ENCODE results near the gene RAB10.

Gene RAB10

DNA sequence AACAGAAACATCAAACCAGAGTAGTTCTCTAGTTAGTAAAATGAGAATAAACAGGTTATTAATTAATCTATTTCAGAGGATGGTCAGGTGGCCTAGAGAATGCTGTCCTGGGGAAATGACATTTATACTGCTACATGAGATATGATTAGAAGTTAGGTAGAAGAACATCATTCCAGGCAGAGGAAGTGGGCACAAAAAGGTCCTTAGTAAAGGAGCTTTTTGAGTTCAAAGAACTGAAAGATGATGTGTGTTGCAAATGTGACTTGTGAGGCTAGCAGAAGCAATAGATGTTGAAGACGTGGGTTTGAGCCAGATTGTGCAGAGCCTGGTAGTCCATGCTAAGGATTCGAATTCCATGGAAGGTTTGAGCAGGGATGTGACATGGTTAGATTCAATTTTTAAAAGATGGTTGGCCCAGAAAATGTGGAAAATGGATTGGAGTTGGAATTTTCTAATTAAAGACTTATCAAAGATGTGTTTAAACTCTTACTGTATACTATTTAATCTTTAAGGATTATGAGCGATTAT is 34.2 kb downstream of the RAB10 start:
- TF ChIP-seq FOXP2 (optimal IDR thresholded peaks at IDR 0.05; ENCODE audit: borderline replicate concordance, extremely low read depth, extremely low read length, insufficient read depth) = no peak
- TF ChIP-seq SIN3A (IDR thresholded peaks at IDR 0.05; ENCODE audit: borderline replicate concordance, insufficient read depth, low read length) = no peak
- TF ChIP-seq POLR2AphosphoS5 (IDR thresholded peaks at IDR 0.05; ENCODE audit: low read depth, low read length) = no peak
- TF ChIP-seq, protein P1, sequence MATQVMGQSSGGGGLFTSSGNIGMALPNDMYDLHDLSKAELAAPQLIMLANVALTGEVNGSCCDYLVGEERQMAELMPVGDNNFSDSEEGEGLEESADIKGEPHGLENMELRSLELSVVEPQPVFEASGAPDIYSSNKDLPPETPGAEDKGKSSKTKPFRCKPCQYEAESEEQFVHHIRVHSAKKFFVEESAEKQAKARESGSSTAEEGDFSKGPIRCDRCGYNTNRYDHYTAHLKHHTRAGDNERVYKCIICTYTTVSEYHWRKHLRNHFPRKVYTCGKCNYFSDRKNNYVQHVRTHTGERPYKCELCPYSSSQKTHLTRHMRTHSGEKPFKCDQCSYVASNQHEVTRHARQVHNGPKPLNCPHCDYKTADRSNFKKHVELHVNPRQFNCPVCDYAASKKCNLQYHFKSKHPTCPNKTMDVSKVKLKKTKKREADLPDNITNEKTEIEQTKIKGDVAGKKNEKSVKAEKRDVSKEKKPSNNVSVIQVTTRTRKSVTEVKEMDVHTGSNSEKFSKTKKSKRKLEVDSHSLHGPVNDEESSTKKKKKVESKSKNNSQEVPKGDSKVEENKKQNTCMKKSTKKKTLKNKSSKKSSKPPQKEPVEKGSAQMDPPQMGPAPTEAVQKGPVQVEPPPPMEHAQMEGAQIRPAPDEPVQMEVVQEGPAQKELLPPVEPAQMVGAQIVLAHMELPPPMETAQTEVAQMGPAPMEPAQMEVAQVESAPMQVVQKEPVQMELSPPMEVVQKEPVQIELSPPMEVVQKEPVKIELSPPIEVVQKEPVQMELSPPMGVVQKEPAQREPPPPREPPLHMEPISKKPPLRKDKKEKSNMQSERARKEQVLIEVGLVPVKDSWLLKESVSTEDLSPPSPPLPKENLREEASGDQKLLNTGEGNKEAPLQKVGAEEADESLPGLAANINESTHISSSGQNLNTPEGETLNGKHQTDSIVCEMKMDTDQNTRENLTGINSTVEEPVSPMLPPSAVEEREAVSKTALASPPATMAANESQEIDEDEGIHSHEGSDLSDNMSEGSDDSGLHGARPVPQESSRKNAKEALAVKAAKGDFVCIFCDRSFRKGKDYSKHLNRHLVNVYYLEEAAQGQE (IDR thresholded peaks at IDR 0.05; ENCODE audit: insufficient read depth in 1 of 2, low read depth in 2 of 2, low read length in 2 of 2) = no peak
- no peak for TF ChIP-seq TAF1 (IDR thresholded peaks at IDR 0.05; ENCODE audit: borderline replicate concordance, insufficient read depth, low read length)

GRCh38 chr2:26068602-26069298 is 34.9 kb downstream of the RAB10 start:
- TF ChIP-seq, protein P1 (IDR thresholded peaks at IDR 0.05; ENCODE audit: insufficient read depth in 1 of 2, low read depth in 2 of 2, low read length in 2 of 2) = no peak
- TF ChIP-seq TAF1 (IDR thresholded peaks at IDR 0.05; ENCODE audit: borderline replicate concordance, insufficient read depth, low read length) (no peak), FOXP2 (optimal IDR thresholded peaks at IDR 0.05; ENCODE audit: borderline replicate concordance, extremely low read depth, extremely low read length, insufficient read depth) (no peak), SIN3A (IDR thresholded peaks at IDR 0.05; ENCODE audit: borderline replicate concordance, insufficient read depth, low read length) (no peak), POLR2AphosphoS5 (IDR thresholded peaks at IDR 0.05; ENCODE audit: low read depth, low read length) (no peak)

GRCh38 chr2:26070730-26071129 is 36.8 kb downstream of the RAB10 start:
- TF ChIP-seq SIN3A (IDR thresholded peaks at IDR 0.05; ENCODE audit: borderline replicate concordance, insufficient read depth, low read length) (no peak), TAF1 (IDR thresholded peaks at IDR 0.05; ENCODE audit: borderline replicate concordance, insufficient read depth, low read length) (no peak), FOXP2 (optimal IDR thresholded peaks at IDR 0.05; ENCODE audit: borderline replicate concordance, extremely low read depth, extremely low read length, insufficient read depth) (no peak), POLR2AphosphoS5 (IDR thresholded peaks at IDR 0.05; ENCODE audit: low read depth, low read length) (no peak)
- TF ChIP-seq, protein P1 (IDR thresholded peaks at IDR 0.05; ENCODE audit: insufficient read depth in 1 of 2, low read depth in 2 of 2, low read length in 2 of 2) = no peak

GRCh38 chr2:26072925-26073768 is 39.3 kb downstream of the RAB10 start:
- TF ChIP-seq FOXP2 (optimal IDR thresholded peaks at IDR 0.05; ENCODE audit: borderline replicate concordance, extremely low read depth, extremely low read length, insufficient read depth) (no peak), TAF1 (IDR thresholded peaks at IDR 0.05; ENCODE audit: borderline replicate concordance, insufficient read depth, low read length) (no peak), POLR2AphosphoS5 (IDR thresholded peaks at IDR 0.05; ENCODE audit: low read depth, low read length) (no peak), SIN3A (IDR thresholded peaks at IDR 0.05; ENCODE audit: borderline replicate concordance, insufficient read depth, low read length) (no peak)
- TF ChIP-seq, protein P1 (IDR thresholded peaks at IDR 0.05; ENCODE audit: insufficient read depth in 1 of 2, low read depth in 2 of 2, low read length in 2 of 2) = no peak

All from PFSK-1 (cell line).